Measurements from ENCODE around the gene KRT14. TPM values are rescaled to one million over a fixed set of nuclear protein-coding genes. Genes with fewer than 3 reads are reported as not detected.

KRT14 gene
- total and polyA plus RNA-seq, 2 donors from 2014 or later = not detected

DNA sequence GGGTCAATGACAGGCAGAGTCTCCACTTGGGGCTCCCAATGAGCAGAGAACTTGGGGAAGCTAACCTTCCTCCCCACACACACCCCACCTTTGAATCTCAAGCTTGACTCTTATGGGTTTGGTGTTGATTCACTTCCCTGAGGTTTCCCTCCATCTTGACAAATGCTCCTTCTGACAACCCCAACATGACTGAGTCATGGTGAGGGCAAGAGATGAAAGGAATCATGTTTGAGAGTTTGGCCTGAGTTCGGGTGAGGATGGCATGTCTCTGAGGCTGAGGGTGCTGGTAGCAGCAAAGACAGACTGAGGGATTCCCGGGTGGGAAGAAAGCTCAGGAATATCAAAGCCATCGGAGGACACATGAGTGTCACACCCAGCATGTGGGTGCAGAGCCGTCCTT lies 33.5 kb downstream of the KRT14 start:
- no peaks in the 10 kb centered on the region for H3K27me3 ChIP-seq (ENCODE audit: control insufficient read depth, insufficient read depth, low read length)
- H3K36me3 ChIP-seq (ENCODE audit: control insufficient read depth in 2 of 3, insufficient read depth in 3 of 3, low read length in 3 of 3) = no peaks in the 10 kb centered on the region
- DNase-seq (no peak), FAIRE-seq (no peak)
- TF ChIP-seq, protein P1, sequence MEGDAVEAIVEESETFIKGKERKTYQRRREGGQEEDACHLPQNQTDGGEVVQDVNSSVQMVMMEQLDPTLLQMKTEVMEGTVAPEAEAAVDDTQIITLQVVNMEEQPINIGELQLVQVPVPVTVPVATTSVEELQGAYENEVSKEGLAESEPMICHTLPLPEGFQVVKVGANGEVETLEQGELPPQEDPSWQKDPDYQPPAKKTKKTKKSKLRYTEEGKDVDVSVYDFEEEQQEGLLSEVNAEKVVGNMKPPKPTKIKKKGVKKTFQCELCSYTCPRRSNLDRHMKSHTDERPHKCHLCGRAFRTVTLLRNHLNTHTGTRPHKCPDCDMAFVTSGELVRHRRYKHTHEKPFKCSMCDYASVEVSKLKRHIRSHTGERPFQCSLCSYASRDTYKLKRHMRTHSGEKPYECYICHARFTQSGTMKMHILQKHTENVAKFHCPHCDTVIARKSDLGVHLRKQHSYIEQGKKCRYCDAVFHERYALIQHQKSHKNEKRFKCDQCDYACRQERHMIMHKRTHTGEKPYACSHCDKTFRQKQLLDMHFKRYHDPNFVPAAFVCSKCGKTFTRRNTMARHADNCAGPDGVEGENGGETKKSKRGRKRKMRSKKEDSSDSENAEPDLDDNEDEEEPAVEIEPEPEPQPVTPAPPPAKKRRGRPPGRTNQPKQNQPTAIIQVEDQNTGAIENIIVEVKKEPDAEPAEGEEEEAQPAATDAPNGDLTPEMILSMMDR (IDR thresholded peaks at IDR 0.05; ENCODE audit: borderline replicate concordance, extremely low read depth, insufficient read depth) = no peak
- no peaks in the 10 kb centered on the region for H3K9me3 ChIP-seq (ENCODE audit: control insufficient read depth in 2 of 3, insufficient read depth in 1 of 3, low read length in 3 of 3)
- H3K27ac ChIP-seq (ENCODE audit: low read depth in 2 of 2, low read length in 2 of 2) = no peak overlapping the region
- intact Hi-C loops (cut with DNase I) = loop anchor here (10.0 kb wide), 1 partner anchor 112 kb away; no protein-coding TSS in a partner anchor
- H3K4me3 ChIP-seq (ENCODE audit: low read length in 3 of 3) = no peak overlapping the region
- peaks cover 0 to 8% (median 3%) of the 10 kb centered on the region in 3 donors for H3K4me1 ChIP-seq (ENCODE audit: control insufficient read depth in 2 of 3, insufficient read depth in 2 of 3, low read depth in 1 of 3, low read length in 3 of 3)
- H3K9ac ChIP-seq (ENCODE audit: low read length in 3 of 3) = no peak overlapping the region

DNA sequence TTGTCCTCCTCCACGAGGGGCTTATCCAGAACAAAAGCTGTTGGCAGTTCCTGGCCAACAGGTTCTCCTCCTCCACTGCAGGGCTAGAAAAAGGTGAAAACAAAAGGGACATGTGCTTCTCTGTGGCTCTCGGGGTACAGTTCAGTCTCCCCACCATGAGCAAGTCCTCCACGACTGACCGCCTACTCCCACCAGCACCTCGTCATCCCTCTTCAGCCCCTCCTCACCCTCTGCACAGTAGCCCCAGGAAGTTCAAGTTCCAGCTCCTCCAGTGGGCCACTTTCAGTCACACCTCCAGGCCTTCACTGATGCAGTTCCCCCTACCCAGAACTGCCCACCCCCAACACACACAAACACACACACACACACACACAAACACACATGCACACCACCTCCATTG lies 34.2 kb downstream of the KRT14 start:
- H3K36me3 ChIP-seq (ENCODE audit: control insufficient read depth in 2 of 3, insufficient read depth in 3 of 3, low read length in 3 of 3) = no peaks in the 10 kb centered on the region
- no peaks in the 10 kb centered on the region for H3K9me3 ChIP-seq (ENCODE audit: control insufficient read depth in 2 of 3, insufficient read depth in 1 of 3, low read length in 3 of 3)
- peaks cover 0 to 12% (median 4%) of the 10 kb centered on the region in 3 donors for H3K4me1 ChIP-seq (ENCODE audit: control insufficient read depth in 2 of 3, insufficient read depth in 2 of 3, low read depth in 1 of 3, low read length in 3 of 3)
- FAIRE-seq = no peak
- intact Hi-C loops (cut with DNase I) = loop anchor here (10.0 kb wide), 1 partner anchor 112 kb away; no protein-coding TSS in a partner anchor
- TF ChIP-seq, protein P1 (IDR thresholded peaks at IDR 0.05; ENCODE audit: borderline replicate concordance, extremely low read depth, insufficient read depth) = no peak
- no peak overlapping the region for H3K27ac ChIP-seq (ENCODE audit: low read depth in 2 of 2, low read length in 2 of 2)
- no peaks in the 10 kb centered on the region for H3K27me3 ChIP-seq (ENCODE audit: control insufficient read depth, insufficient read depth, low read length)
- no peak overlapping the region for H3K4me3 ChIP-seq (ENCODE audit: low read length in 3 of 3)
- no peak for DNase-seq
- H3K9ac ChIP-seq (ENCODE audit: low read length in 3 of 3) = no peak overlapping the region

DNA sequence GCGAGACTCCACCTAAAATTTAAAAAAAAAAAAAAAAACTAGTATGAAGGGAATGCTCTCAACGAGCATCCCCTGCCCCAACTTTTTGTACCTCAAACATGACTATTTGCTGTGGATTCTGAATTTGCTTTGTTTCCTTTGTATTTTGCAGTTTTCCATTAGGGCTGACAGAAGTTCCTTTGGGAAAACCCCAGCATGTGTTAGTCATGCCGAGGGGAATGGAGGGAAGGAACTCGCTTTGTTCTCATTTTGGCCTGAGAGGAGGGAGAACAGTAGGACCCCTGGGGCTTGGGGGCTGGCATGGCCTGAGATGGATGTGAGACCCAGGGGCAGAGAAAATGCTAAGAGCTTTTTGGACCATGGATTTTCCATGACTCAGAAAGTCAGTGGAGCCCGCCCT lies 35.3 kb downstream of the KRT14 start:
- FAIRE-seq = no peak
- Histone ChIP-seq H3K9ac (ENCODE audit: low read length in 3 of 3) (no peak overlapping the region), H3K4me1 (ENCODE audit: control insufficient read depth in 2 of 3, insufficient read depth in 2 of 3, low read depth in 1 of 3, low read length in 3 of 3) (peaks cover 0 to 12% (median 4%) of the 10 kb centered on the region in 3 donors), H3K27me3 (ENCODE audit: control insufficient read depth, insufficient read depth, low read length) (no peaks in the 10 kb centered on the region), H3K9me3 (ENCODE audit: control insufficient read depth in 2 of 3, insufficient read depth in 1 of 3, low read length in 3 of 3) (peaks cover 0 to 5% (median 0%) of the 10 kb centered on the region in 3 donors), H3K4me3 (ENCODE audit: low read length in 3 of 3) (no peak overlapping the region), H3K27ac (ENCODE audit: low read depth in 2 of 2, low read length in 2 of 2) (no peak overlapping the region), H3K36me3 (ENCODE audit: control insufficient read depth in 2 of 3, insufficient read depth in 3 of 3, low read length in 3 of 3) (no peaks in the 10 kb centered on the region)
- intact Hi-C loops (cut with DNase I) = loop anchor here (10.0 kb wide), 1 partner anchor 113 kb away; no protein-coding TSS in a partner anchor
- TF ChIP-seq, protein P1 (IDR thresholded peaks at IDR 0.05; ENCODE audit: borderline replicate concordance, extremely low read depth, insufficient read depth) = no peak
- no peak for DNase-seq
